Cerebellar nuclear complex (tissue), 1 donor: ENCODE results near the gene C2orf92.
"Not testable (repeated sequence)": the region's sequence is repeated elsewhere in the genome, so short reads cannot be mapped to it uniquely, and the experiment has no call there.

Experiments used
- DNase-seq, 2 experiments: peaks; one replicate each; lab custom pipeline; 2025; lab: John Stamatoyannopoulos, UW

C2orf92 gene

GRCh38 chr2:97693476-97693875 is 24.0 kb downstream of the C2orf92 start:
- no peak for DNase-seq

- no peak for DNase-seq
Observed at GRCh38 chr2:97695744-97696143, 26.2 kb downstream of the C2orf92 start.

- DNase-seq: peak; percentile 18 to 68
Observed at GRCh38 chr2:97697252-97698235, 28.0 kb downstream of the C2orf92 start.

- no peak for DNase-seq
Observed at GRCh38 chr2:97698530-97698929, 29.0 kb downstream of the C2orf92 start.

- DNase-seq: no peak
Observed at GRCh38 chr2:97699765-97700444, 30.4 kb downstream of the C2orf92 start.

GRCh38 chr2:97701186-97701585 is 31.7 kb downstream of the C2orf92 start:
- DNase-seq: no peak

- DNase-seq: no peak
Observed at GRCh38 chr2:97701851-97702465, 32.4 kb downstream of the C2orf92 start.

GRCh38 chr2:97702731-97703470 is 33.4 kb downstream of the C2orf92 start:
- no peak for DNase-seq

- no peak for DNase-seq
Observed at GRCh38 chr2:97703741-97704140, 34.2 kb downstream of the C2orf92 start.

GRCh38 chr2:97704989-97705388 is 35.5 kb downstream of the C2orf92 start:
- no peak for DNase-seq

- DNase-seq: no peak
Observed at GRCh38 chr2:97706112-97706511, 36.6 kb downstream of the C2orf92 start.

- no peak for DNase-seq
Observed at GRCh38 chr2:97706708-97707345, 37.3 kb downstream of the C2orf92 start.

- DNase-seq: no peak
Observed at GRCh38 chr2:97707362-97708047, 38.0 kb downstream of the C2orf92 start.

- DNase-seq: no peak
Observed at GRCh38 chr2:97708048-97708380, 38.5 kb downstream of the C2orf92 start.

- DNase-seq: no peak
Observed at GRCh38 chr2:97708608-97709007, 39.1 kb downstream of the C2orf92 start.

GRCh38 chr2:97711394-97711711 is 41.8 kb downstream of the C2orf92 start:
- DNase-seq: no peak

GRCh38 chr2:97712175-97712574 is 42.7 kb downstream of the C2orf92 start:
- DNase-seq: not testable (repeated sequence)

GRCh38 chr2:97712693-97713295 is 43.3 kb downstream of the C2orf92 start:
- DNase-seq: no peak

GRCh38 chr2:97713296-97714083 is 44.0 kb downstream of the C2orf92 start, which contains the start of gene ZAP70:
TSS of gene ZAP70 (plus strand) at chr2:97713576. CDS start at chr2:97724037, 10,461 bp downstream.
- DNase-seq: no peak
